ENCODE measurements around the gene SEMA6C. TPM values are rescaled to one million over a fixed set of nuclear protein-coding genes. Genes with fewer than 3 reads are reported as not detected.
A peak's percentile ranks its signal among the peaks of the same experiment; 100 is the strongest.

SEMA6C gene
- total and polyA plus RNA-seq, 2 of the 13 experiments (the other 11 are each of a cell fraction or from before 2014, with no cell fraction given), result 1.4 to 2.9 TPM

DNA sequence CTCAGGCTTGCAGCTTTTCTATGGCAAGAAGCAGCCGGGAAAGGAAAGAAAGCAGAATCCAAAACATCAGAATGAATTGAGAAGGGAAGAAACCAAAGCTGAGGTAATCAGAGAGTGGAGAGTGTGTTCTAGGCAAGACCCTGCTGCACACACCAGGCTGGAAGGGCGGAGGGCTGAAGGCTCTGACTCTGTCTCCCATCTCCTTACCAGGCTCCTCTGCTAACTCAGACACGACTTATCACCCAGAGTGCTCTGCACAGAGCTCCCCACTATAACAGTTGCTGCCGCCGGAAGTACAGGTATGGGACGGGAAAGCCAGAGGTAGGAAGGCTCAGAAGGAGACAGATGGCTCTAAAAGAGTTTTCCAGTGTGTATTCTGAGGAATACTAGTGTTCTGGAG, 20.7 kb upstream of the SEMA6C start:
- intact Hi-C loops (cut with micrococcal nuclease; ENCODE audit: unreplicated experiment), result no loop called here
- peaks cover 17% of the 10 kb centered on the region for H3K79me2 ChIP-seq (ENCODE audit: insufficient read depth, low read length)
- CTCF ChIA-PET (ENCODE audit: low intra/inter-chr PET ratio, low total read pairs), result no interaction called here
- FAIRE-seq (no peak), ATAC-seq (no peak), DNase-seq (ENCODE audit: low spot score) (no peak)
- H3K27me3 ChIP-seq (ENCODE audit: control insufficient read depth in 1 of 2, insufficient read depth in 2 of 2, low read length in 2 of 2), result peaks cover 0 to 5% of the 10 kb centered on the region in 2 experiments; a peak in 2 of 5 replicates
- no peaks in the 10 kb centered on the region for H3K9me3 ChIP-seq (ENCODE audit: low read length)
- H3K9ac ChIP-seq (ENCODE audit: insufficient read depth, low read depth, low read length), result peak overlapping the region; percentile 93; the same call in 1 of the 2 replicates
- H3K4me3 ChIP-seq (replicated peaks in 1 of 3; ENCODE audit: insufficient read depth in 1 of 3, low read depth in 2 of 3, low read length in 3 of 3), result peak overlapping the region; percentile 91 to 94 (median 93); a peak in 5 of 6 replicates
- no peak overlapping the region for H3K27ac ChIP-seq (ENCODE audit: extremely low read length, insufficient read depth, low read length)
- WGBS (ENCODE audit: low lambda C conversion rate), result 92% methylated on average over 6 of the region's 6 CpGs
- H3K4me2 ChIP-seq (ENCODE audit: low read depth, low read length), result peak overlapping the region; percentile 83
- TF ChIP-seq RELA (CRISPR knock-in tag; IDR thresholded peaks at IDR 0.05) (no peak), ESRRA (CRISPR knock-in tag; IDR thresholded peaks at IDR 0.05; ENCODE audit: low read depth) (no peak), PAWR (CRISPR knock-in tag; IDR thresholded peaks at IDR 0.05; ENCODE audit: borderline replicate concordance) (no peak), POLR2AphosphoS2 (IDR thresholded peaks at IDR 0.05; ENCODE audit: low read depth, low read length) (no peak), SP1 (IDR thresholded peaks at IDR 0.05) (no peak), SP1 (CRISPR knock-in tag; IDR thresholded peaks at IDR 0.05) (no peak), ZNF260 (CRISPR knock-in tag; IDR thresholded peaks at IDR 0.05; ENCODE audit: borderline replicate concordance, low read depth) (no peak)
- TF ChIP-seq, protein P1, sequence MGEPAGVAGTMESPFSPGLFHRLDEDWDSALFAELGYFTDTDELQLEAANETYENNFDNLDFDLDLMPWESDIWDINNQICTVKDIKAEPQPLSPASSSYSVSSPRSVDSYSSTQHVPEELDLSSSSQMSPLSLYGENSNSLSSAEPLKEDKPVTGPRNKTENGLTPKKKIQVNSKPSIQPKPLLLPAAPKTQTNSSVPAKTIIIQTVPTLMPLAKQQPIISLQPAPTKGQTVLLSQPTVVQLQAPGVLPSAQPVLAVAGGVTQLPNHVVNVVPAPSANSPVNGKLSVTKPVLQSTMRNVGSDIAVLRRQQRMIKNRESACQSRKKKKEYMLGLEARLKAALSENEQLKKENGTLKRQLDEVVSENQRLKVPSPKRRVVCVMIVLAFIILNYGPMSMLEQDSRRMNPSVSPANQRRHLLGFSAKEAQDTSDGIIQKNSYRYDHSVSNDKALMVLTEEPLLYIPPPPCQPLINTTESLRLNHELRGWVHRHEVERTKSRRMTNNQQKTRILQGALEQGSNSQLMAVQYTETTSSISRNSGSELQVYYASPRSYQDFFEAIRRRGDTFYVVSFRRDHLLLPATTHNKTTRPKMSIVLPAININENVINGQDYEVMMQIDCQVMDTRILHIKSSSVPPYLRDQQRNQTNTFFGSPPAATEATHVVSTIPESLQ (CRISPR knock-in tag; conservative IDR thresholded peaks at IDR 0.05), result no peak
- POLR2A ChIA-PET, result interaction anchor here (1.0 to 2.8 kb wide), 3 partner anchors 23 to 32 kb away, joined by 4 to 14 read pairs (median 5); partner anchors contain the start of gene VPS72
- BruUV-seq (replicated peaks), result no TSS peak
- H3K36me3 ChIP-seq (replicated peaks in 1 of 2; ENCODE audit: control insufficient read depth in 1 of 2, insufficient read depth in 2 of 2, low read length in 2 of 2), result peaks cover 3 to 5% of the 10 kb centered on the region in 2 experiments; a peak in 3 of 5 replicates
- no peaks in the 10 kb centered on the region for H4K20me1 ChIP-seq (ENCODE audit: insufficient read depth, low read length)
- peaks cover 25% of the 10 kb centered on the region for H3K4me1 ChIP-seq (ENCODE audit: insufficient read depth, low read length)
- no peak overlapping the region for H2AFZ ChIP-seq (ENCODE audit: low read length)
- in situ Hi-C loops (cut with HindIII; ENCODE audit: extremely low pct_ligation_motif_present, low pct_unique_long_range_greater_than_20kb), result no loop called here
